Measurements from ENCODE around the gene CAPN15.
A peak's percentile ranks its signal among the peaks of the same experiment; 100 is the strongest.

The CAPN15 gene

GRCh38 chr16:561957-562938 lies 34.7 kb downstream of the CAPN15 start:
- DNase-seq, result no peak

GRCh38 chr16:563072-563644 lies 35.6 kb downstream of the CAPN15 start:
- no peak for DNase-seq

DNA sequence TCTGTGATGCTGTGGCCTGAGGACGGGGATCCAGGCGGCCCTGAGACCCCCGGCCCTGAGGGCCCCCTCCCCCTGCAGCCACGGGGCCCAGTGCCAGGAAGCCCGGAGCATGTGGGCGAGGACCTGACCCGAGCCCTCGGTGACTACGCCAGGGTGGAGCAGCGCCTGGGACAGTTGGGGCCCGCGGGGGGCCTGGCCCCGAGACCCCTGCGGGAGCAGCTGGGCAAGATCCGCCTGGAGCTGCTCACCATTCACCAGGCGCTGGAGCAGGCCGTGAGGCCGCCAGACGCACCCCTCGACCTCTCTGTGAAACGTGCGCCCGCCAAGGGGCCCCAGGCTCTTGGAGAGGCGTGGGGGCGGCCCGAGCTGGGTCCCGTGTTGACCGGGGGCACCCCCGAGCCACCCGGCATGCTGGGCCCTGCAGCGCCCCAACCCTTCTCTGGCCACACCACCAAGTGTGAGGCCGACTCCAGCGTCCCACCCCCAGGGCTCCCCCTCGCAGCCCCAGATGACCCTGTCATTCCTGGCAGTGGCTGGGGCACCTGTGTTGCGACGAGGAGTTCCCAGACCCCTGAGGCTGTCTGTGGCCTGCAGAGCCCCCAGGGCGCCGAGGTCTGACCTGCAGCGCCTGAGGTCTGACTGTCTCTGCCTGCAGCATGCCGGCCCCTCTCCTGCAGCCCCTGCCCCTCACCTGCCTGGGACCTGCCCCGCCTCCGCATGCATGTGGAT lies 37.3 kb downstream of the CAPN15 start:
- DNase-seq, result no peak

DNA sequence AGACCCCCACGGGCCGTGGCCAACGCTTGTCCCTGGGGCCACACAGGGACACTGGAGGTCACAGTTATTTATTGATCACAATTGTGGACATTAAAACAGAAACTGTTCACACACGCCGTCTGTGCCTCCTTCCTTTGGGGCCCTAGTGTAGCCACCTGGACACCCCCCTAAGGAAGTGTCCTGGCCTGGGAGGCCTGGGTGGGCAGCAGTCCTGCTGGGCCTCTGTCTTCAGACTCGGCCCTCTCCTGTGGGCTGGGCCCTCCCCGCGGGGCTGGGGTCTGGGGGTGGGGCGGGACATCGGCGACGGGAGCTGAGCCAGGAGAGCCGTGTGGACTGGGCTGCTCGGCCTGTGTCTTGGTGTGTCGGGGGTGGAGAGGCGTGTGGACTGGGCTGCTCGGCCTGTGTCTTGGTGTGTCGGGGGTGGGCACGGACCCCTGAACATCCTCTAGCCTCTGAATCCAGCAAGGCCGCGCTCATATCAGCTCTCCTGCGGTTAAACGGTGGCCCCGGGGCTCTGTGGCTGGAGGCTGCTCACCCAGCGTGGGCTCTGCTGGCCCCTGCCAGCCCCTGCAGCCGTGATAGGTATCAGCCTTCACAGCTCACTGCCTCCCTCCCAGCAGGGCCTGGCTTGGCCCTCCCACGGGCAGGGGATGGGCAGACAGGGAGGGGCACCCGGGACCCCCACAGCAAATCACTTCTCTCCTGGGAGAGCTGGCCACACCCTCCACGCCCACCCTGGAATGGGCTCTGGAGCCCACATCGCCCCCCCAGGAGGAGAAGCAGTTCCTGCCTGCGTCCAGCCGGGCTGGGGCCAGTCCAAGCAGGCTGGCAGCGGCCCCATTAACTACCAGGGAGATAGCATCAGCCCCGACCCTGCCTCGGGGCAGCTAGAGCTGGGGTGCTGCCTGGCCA lies 38.2 kb downstream of the CAPN15 start:
- no peak for DNase-seq

GRCh38 chr16:566475-567372 lies 39.2 kb downstream of the CAPN15 start, which contains the start of gene NHLRC4:
Gene NHLRC4, plus strand, starts transcription at chr16:567005. Its CDS starts 1,043 bp downstream, at chr16:568048.
- peak; percentile 45 to 47 for DNase-seq

GRCh38 chr16:567373-568256 lies 40.1 kb downstream of the CAPN15 start:
- DNase-seq, result no peak

DNA sequence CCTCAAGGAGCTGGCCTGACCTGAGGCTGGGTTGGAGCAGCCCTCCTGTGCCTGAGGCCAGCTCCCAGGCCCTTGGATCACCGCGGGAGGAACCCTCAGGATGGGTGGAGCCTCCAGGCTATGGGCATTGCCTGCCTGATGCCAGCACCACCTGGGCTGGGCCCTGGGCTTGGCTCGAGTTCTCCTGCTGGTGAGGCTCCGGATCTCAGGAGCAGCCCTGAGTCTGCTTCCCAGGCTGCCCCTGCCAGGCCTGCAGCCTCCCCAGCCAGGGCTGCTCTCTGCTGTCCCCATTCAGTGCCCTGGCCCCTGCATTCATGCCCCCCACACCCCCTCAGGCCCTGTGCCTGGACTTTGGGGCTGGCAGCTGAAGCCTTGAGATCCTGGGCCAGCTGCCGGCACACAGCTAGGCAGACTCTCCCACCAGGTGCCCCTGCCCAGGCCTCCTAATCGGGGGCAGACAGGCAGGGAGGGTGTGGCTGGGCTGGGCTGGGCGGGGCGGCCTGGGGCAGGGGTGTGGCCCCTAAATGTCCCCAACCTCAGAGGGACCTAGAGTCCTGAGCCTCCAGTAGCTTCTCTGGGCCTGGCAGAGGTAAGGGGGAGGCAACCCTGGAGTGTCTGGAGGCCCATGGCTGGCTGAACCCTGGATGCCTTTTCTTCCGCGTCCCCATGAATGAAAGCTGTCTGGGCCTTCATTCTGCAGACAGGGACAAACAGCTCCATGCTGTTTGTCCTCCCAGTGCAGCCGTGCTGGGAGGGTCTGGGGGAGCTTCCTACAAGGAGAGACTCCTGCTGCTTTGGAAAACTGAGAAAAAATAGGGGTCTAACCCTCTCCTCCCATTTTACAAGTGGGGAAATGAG lies 41.1 kb downstream of the CAPN15 start:
- no peak for DNase-seq

GRCh38 chr16:569445-570254 lies 42.1 kb downstream of the CAPN15 start, which contains the start of gene PIGQ:
Gene PIGQ, plus strand, starts transcription at chr16:569968. Its CDS starts 4,107 bp downstream, at chr16:574075.
- peak; percentile 20 to 58 for DNase-seq

DNA sequence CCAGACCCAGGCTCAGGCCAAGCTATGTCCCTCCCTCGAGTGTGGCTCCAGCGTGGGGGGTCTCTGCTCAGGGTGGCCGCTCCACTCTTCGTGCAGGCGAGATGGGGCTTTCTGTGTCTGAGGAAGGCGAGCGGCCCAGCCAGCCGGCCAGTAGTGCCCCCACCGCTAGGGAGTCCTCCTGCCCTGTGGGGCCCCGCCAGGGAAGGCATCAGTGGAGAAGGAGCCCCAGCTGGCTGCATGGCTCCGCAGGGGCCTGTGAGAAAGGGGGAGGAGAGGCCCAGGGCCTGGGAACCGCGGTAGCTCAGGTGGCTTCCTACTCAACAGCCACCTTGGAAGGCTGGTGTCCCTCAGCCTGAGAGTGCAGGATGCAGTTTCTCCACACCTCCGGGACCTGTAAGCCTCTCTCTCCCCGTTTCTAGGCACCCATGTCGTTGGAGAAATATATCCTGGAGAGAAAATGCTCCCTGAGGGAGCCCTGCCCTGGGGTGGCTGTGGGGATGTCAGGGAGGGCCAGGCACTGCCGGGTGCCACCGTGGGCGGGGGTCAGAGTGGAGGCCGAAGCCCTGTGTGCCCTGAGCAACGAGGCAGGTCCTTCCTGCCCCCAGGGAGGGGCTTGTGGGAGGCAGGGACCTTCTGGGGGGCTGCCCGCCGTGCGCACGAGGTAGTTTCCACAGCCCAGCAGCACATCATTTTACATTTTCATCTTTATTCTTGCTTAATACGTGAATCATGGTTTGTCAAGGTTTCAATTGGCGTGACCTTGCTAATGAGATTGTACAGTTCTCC lies 45.5 kb downstream of the CAPN15 start:
- no peak for DNase-seq

- DNase-seq, result no peak
Observed at GRCh38 chr16:574021-574760, 46.7 kb downstream of the CAPN15 start.

DNA sequence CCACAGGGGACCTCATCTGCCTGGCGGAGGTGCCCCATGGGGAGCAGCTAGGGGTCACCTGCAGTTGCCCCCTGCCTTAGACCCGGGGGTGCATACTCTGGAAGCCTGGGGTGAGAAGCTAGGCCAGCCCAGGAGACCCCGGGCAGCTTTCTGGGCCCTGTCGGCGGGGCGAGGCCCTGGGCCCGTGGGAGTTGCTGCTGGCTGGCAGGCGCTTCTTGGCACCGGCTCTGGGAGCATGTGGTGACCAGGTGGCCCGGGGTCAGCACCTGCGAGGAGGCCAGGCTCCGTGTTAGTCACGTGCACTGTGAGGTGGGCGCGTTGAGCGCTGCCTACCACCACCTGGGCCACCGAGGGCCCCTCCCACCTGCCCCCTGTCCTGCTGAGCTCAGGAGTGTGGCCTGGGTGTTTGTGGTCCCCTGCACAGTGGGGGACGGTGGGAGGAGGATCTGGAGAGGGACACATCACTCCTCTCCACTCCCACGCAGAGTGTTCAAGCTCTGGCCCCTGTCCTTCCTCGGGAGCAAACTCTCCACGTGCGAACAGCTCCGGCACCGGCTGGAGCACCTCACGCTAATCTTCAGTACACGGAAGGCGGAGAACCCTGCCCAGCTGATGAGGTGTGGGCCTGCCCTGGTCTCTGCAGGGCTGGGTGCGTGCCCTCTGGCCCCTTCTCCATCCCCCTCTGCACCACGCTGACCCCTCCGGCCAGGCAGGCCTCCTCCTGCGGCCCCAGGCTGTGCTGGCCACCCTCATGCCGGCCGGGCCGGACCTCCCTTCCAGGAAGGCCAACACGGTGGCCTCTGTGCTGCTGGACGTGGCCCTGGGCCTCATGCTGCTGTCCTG lies 48.1 kb downstream of the CAPN15 start:
- no peak for DNase-seq

DNA sequence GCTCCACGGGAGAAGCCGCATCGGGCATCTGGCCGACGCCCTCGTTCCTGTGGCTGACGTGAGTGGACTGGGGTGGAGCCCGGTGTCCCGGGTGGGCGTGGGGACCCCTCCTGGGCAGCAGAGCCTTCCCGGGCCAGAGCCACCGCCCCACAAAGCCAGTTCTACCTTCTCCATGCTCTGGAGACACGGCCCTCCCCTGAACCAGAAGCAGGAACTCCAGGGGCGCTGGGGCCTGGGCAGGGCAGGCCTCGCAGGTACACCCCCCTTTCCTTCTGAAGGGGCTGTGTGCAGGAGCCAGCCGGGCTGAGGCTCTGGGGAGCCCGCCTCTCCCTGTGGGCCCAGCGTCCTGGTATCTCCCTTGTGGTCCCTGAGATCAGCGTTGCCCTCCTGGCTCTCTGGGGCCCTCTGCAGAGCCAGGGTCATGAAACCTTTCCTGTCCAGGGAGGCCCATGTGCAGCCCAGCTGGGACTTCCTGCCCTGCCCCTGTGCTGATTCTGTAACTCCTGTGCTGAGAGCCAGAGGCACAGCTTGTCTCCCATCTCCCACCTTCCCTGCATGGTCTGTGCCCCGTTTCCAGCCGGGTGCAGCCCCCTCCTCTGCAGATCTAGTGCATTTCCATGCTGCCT lies 48.8 kb downstream of the CAPN15 start:
- DNase-seq, result no peak

DNA sequence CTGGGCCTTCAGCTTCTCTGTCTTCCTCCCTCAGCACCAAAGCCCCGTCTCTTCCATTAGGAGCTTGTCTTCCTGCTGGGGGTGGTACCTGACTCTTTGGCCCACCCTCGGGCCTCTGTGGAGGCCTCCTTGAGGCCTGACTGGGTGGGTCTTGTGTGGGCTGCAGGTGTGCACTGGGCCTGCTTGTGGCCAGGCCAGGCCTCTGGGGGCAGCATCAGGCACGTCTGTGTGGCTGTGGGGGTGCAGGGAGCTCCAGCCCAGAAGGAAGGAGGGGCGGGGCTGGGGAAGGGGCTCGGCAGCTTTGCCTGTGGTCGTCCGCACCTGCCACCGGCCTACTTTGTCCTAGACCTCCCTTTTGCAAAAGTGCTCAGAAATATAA lies 49.3 kb downstream of the CAPN15 start:
- no peak for DNase-seq

GRCh38 chr16:577796-578195 lies 50.3 kb downstream of the CAPN15 start:
- no peak for DNase-seq
